Suprapubic skin (tissue), 3 donors: Measurements from ENCODE around the gene QKI.

ENCODE experiments used
- EP300 ChIP-seq: sonication (generic); formaldehyde crosslinking; IDR thresholded peaks from one replicate; pipeline ENCODE4 v1.6.1; 2017; ENCODE audit warnings: antibody characterized with exemption
- POLR2A ChIP-seq, 2 donors: fragments of 450-650 bp; IDR thresholded peaks; one replicate each; pipeline ENCODE4 v1.6.1; 2017; ENCODE audit warnings: antibody characterized with exemption in 2 of 2, mild to moderate bottlenecking in 2 of 2, moderate library complexity in 2 of 2
- TF ChIP-seq, protein P1 (sequence below), 2 donors: fragments of 200-600 bp in 1 of 2; fragments of 450-650 bp in 1 of 2; sonication (generic) in 1 of 2; IDR thresholded peaks; one replicate each; pipeline ENCODE4 v1.5.1; 2016 to 2019; ENCODE audit warnings: antibody characterized with exemption in 2 of 2, mild to moderate bottlenecking in 1 of 2, moderate library complexity in 1 of 2

DNA sequence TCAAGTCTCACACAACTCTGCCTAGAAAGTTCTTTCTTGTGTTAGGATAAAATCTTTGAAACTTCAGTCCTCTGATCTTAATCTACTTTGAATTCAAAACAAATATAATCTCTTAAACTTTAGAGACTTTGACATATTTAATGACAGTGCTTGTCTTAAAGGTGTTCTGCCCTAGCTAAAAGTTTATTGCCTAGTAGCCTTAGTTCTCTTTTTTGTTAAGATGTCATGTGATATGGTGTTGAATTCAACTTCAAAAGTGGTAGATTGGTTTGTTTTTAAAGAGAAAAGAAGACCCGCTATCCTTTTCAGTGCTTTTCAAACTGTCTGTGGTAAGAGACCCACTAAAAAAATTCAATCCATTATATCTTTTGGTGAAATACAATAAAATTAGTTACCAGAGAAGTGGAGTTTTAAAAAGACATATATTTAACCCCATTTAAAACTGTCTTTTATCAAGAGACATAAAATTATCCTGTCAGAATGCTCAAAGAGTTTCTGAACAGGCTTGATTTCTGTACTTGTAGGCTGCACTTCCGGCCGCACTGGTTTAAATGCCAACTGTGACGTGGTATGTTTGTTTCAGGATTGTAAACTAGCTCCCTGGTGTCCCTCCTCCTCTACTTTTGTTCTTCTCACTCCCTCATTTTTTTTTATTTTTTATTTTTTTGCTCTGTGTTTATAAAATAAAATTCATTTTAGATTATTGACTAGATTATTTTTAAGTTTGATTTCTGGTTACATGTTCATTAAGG lies 76.5 kb downstream of the QKI start:
- TF ChIP-seq POLR2A (IDR thresholded peaks at IDR 0.05) (no peak), EP300 (no peak)
- TF ChIP-seq, protein P1, sequence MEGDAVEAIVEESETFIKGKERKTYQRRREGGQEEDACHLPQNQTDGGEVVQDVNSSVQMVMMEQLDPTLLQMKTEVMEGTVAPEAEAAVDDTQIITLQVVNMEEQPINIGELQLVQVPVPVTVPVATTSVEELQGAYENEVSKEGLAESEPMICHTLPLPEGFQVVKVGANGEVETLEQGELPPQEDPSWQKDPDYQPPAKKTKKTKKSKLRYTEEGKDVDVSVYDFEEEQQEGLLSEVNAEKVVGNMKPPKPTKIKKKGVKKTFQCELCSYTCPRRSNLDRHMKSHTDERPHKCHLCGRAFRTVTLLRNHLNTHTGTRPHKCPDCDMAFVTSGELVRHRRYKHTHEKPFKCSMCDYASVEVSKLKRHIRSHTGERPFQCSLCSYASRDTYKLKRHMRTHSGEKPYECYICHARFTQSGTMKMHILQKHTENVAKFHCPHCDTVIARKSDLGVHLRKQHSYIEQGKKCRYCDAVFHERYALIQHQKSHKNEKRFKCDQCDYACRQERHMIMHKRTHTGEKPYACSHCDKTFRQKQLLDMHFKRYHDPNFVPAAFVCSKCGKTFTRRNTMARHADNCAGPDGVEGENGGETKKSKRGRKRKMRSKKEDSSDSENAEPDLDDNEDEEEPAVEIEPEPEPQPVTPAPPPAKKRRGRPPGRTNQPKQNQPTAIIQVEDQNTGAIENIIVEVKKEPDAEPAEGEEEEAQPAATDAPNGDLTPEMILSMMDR (IDR thresholded peaks at IDR 0.05): no peak
